SKM-1 (cell line): Measurements from ENCODE around the gene FRRS1L.

Source experiments
- DNase-seq: peaks from one replicate; lab custom pipeline; 2025; ENCODE audit not compliant: unreplicated experiment; lab: John Stamatoyannopoulos, UW

Gene FRRS1L

DNA sequence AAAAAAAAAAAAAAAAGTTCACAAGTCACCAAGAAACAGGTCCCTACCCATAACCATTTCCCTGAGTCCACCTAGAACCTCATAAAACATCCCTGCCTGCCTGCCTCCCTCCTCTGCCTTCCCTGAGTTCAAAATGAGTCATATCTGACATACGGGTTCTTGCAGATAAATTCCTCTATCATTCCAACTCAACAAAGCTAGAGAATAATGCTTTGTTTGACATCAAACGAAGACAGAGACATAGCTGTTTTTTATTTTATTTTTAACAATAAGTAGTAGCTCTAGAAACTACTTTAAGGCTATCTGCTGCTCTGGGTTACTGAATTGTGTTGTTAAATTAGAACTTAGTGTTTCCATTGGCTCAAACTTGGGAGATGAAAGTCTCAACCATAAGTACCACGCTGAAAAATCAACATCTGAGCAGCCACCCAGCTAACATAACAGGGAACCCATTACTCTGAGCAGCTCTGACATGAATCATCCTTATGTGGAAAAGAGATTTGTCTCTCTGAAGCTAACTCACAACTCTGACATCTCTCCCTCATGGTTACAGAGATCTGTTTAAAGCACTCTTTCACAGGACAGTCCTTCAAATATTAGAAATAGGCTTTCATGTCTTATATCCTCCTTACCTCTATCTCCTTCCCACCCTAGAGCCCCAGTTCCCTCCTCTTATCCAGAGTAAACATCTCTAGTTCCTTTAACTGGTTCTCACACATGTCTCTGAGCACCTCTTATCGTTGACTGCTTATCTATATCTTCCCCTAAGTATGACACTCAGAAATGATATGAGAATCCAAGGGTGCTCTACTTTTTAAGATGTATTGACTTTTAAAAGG is 59.4 kb downstream of the FRRS1L start:
- DNase-seq: no peak

- no peak for DNase-seq
These were observed 65.2 kb downstream of the FRRS1L start for GRCh38 chr9:109101810-109102209.

GRCh38 chr9:109101202-109101595 is 65.8 kb downstream of the FRRS1L start:
- no peak for DNase-seq

- DNase-seq: no peak
These were observed 66.4 kb downstream of the FRRS1L start for GRCh38 chr9:109100543-109101201.

- DNase-seq: no peak
These were observed 68.1 kb downstream of the FRRS1L start for GRCh38 chr9:109098960-109099308.

DNA sequence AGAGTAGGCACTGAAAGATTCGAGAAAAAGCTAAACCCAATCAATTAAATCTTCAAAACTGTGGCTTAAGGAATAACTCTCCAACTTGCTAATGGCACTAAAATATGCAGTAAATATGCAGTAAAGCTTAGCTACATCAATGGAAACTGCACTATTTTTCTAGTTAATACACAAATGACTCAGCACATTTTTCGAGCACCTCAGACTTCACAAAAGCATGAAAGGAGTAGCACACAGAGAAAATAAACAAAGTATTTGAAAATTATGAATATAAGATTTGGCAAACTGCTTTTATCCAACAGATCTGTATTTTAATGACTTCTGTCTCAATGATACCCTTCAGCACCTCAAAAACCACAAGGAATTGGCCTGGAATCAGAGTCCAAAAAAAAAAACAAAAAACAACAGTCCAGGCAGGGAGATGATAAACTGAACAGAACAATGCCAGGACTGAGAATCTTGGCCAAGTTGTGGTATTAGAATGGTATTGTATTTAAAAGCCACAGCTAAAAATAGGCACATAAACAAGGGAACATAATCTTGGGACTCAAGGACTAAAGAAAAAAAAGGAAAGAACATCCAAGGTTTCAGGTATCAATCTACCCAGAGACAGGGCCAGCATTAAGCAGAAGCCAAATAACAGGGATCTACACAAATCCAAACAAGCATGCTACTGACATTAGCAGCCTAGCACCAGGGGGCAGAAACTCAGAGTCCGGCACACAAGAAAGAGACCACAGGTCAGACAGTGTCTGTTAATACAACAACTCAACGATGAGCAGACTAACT is 68.7 kb downstream of the FRRS1L start:
- DNase-seq: no peak

- no peak for DNase-seq
These were observed 69.9 kb downstream of the FRRS1L start for GRCh38 chr9:109097146-109097545.

- DNase-seq: no peak
These were observed 71.7 kb downstream of the FRRS1L start for GRCh38 chr9:109095321-109095720.

GRCh38 chr9:109094268-109094667 is 72.8 kb downstream of the FRRS1L start:
- no peak for DNase-seq

DNA sequence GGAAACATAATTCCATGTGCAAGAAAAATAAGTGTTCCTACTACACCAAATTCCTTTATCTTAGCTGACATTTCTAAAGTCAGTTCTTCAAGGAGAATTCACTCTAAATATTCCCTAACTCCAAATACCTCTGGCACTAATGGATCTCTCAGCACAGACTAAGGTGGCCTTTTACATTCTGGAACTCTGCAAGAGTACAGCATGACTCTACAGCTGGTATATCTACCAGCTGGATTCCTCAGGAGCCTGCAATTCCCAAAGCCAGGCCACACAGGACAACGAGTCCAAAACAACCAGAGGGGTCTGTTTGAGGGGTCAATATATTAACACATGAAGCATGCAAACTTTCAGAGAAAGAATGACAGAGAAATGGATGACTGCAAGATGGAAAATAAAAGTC is 74.5 kb downstream of the FRRS1L start:
- DNase-seq: no peak

DNA sequence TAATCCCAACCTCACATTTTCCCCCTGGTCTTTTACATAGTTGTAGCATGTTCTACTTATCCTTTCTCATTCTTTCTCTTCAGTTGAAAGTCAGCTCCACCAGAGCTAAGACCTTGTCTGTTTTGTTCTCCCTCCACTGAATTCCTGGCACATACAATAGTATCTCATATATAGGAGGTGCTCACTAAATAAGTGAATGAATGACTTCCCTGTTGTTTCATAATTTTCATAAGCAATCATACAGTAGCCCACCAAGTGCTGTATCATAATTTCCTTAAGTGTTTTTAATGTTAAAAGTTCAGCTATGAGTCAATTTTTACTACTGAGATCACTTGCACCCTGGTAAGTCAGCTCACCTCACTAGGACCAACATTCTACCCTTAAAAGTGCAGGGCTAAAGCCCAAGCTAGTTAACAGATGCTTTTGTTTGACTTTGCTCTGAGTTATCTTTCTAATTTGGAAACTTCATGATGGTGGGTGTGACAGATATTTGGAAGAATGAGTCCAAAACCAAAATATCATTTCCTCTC is 74.9 kb downstream of the FRRS1L start:
- no peak for DNase-seq

- no peak for DNase-seq
These were observed 78.8 kb downstream of the FRRS1L start for GRCh38 chr9:109088221-109088620.

DNA sequence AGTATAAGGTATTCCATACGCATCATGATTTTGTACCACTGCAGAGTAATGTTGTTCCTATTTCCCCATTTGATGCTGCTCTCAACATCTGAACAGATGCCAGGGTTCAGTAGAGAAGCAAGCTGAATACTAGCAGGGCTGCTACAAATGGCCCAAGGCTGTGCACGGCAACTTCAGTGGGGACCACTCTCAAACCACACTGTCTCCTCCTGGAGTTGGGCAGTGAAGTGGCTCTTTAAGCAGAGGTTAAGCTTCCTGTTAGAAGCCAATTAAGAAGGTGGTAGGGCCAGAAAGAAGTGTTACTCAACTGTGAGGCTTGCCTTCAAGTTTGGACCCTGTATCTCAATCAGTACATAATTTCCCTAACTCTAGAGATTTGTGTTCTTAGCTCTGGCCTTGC is 79.3 kb downstream of the FRRS1L start:
- no peak for DNase-seq

DNA sequence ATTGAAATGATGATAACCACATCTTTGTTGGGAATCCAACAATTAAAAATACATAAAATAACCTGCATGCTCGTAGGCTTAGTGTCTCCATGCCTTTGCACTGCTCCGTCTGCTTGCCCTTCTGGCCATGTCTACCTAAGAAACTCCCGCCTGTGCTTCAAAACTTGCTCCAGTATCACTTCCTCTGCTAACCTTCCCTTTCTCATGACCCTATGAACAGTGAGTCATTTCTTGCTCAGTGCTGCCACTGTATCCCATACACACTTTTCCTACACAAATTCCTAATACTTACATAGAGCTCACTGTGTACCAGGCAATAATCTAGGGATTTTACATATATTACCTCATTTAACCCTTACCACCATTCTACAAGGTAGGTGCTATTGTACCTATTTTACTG is 80.8 kb downstream of the FRRS1L start:
- DNase-seq: no peak

DNA sequence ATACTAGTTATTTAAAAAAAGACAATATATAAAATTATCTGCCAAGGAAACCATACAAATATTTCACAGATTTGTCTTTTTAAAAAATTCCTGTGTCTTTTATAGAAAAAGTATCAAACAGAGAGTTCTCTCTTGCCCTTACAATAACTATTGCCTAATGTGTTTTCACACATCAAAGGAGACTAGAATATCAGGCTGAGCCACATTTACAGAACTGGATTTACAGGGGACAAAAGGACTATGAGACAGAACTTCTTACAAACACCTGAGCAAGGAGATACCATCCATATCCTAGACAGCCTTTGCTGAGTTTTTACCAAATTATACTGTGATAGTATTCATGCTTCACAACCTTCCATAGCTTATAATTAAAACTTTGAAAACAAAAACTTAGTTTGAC is 81.5 kb downstream of the FRRS1L start:
- DNase-seq: no peak

GRCh38 chr9:109083813-109084405 is 83.1 kb downstream of the FRRS1L start:
- DNase-seq: no peak

- DNase-seq: no peak
These were observed 83.9 kb downstream of the FRRS1L start for GRCh38 chr9:109083141-109083540.

- no peak for DNase-seq
These were observed 84.9 kb downstream of the FRRS1L start for GRCh38 chr9:109082091-109082620.
